ENCODE results near the gene GCN1.

GCN1 gene

DNA sequence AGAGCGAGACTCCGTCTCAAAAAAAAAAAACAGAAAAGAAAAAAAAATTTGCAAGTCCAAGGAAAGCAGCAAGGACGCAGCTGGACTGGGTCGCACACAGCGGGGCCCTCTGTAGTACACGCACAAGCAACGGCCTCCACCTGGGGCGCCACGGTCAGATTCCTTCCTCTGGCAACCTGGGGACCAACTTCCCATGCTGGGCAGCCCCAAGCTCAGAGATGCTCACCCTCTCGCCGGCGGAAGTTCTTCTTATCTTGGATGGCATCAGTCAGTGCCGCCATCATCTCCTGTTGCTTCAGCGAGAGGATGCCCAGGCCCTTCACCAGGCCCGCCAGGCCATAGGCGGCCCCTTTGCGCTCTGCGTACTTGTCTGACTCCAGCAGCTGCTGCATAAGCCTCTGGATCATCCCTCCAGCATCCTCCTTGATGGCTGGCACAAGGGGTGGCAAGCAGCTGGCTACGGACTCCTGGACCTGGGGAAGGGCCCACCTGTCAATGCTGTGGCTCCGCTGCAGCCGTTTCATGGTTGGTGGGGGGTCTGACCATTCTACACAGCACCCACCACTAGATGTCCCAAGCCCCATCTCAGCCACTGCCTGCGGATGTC, 43.5 kb downstream of the GCN1 start:
- no peak for DNase-seq (ENCODE audit: extremely low read depth in 1 of 2, low read depth in 1 of 2)

DNA sequence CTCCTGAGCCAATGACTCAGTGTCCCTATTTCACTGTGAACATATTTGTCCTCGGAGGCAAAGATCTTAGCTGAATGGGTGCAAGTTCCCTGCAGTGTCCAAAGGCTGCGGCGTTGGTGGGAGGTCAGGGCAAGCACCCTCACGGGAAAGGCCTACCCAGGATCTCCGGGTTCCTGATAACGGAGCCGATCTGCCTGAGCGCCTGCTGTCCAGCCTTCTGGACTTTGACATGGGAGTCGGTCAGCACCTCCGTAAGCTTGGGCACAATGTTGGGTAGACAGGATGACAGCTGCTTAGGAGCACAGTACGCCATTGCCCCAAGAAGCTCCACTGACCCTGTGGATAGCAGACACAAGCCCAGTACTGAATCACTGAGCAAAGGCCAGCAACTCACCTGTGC, 46.5 kb downstream of the GCN1 start:
- DNase-seq (ENCODE audit: extremely low read depth in 1 of 2, low read depth in 1 of 2), result no peak

DNA sequence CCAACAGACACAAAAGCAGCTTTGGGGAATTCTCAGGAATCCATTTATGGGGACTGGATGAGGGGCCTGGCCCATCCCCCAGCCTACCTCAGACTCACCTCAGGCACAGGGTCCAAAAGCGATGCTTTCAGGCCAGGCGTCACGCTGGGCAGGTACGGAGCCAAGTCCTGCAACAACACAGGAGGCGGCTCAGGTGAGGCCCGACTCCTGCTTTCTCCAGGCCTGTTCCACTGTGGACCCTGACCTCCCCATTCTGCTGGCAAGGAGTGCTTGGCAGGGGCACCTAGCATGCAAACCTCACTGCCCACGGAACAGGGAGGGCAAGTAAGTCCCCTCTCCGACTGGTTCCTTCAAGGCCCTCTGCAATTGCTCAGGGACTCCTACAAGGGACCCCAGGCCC, 49.4 kb downstream of the GCN1 start:
- no peak for DNase-seq (ENCODE audit: extremely low read depth in 1 of 2, low read depth in 1 of 2)

- no peak for DNase-seq (ENCODE audit: extremely low read depth in 1 of 2, low read depth in 1 of 2)
Observed at GRCh38 chr12:120144215-120144614, 50.3 kb downstream of the GCN1 start.

- DNase-seq (ENCODE audit: extremely low read depth in 1 of 2, low read depth in 1 of 2), result no peak
Observed at GRCh38 chr12:120142231-120142877, 52.2 kb downstream of the GCN1 start.

GRCh38 chr12:120141336-120141735, 53.2 kb downstream of the GCN1 start:
- DNase-seq (ENCODE audit: extremely low read depth in 1 of 2, low read depth in 1 of 2), result no peak

DNA sequence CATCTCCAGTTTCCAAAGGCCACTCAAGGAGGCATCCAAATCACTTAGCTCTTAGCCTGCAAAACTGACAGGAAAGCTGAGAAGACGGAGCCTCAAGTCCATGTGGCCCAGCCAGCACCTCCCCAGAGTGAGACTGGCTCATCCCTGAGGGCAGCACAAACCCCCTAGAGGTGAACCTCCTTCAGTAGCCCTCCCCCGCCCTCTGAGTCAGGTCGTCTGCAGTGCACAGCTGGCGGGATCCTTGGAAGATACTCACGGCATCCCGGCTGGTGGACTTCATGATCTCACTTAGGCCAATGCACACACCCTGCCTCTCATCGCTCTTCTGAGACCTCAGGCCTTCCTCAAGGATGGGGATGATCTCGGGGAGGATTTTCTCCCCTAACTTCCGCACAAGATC, 53.9 kb downstream of the GCN1 start:
- DNase-seq (ENCODE audit: extremely low read depth in 1 of 2, low read depth in 1 of 2), result no peak

DNA sequence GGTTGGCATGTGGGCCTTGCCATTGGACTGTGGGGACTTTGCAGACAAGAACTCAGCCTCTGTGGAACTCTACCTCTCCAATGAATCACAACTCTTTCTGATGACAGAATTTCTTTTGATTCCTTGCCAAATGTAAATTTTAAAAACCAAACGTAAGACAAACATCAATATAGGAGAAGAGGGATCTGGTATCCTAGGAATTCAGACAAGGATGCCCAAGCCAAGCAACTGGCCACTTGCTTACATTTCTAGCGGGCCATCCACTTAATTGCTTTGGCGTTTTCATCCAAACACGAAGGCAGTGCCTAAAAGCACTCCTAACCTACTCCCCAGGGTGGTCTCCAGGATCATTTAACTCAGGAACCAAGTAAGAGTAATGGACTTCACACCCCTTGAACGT, 54.6 kb downstream of the GCN1 start:
- DNase-seq (ENCODE audit: extremely low read depth in 1 of 2, low read depth in 1 of 2), result no peak

- no peak for DNase-seq (ENCODE audit: extremely low read depth in 1 of 2, low read depth in 1 of 2)
Observed at GRCh38 chr12:120138366-120138765, 56.1 kb downstream of the GCN1 start.

DNA sequence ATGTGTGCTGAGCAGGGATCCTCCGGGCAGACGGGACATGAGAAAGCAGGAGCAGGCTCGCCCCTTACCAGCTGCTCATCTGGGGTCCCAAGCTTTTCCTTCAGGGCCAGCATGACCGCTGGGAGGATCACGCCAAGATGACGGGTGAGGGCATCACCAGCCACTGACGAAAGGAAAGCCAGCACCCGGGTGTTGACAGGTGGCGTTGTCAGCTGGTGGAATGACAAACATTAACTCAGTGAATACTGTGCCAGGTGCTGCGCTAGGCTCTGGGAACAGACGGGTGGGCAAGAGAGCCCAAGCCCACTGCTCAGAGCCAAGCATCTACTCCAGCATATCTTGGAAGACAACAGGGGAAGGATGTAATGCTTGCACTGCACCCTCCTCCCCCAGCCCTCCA, 56.7 kb downstream of the GCN1 start:
- DNase-seq (ENCODE audit: extremely low read depth in 1 of 2, low read depth in 1 of 2), result no peak

- no peak for DNase-seq (ENCODE audit: extremely low read depth in 1 of 2, low read depth in 1 of 2)
Observed at GRCh38 chr12:120136093-120136770, 58.3 kb downstream of the GCN1 start.

GRCh38 chr12:120134307-120134980, 60.1 kb downstream of the GCN1 start:
- DNase-seq (ENCODE audit: extremely low read depth in 1 of 2, low read depth in 1 of 2), result no peak

DNA sequence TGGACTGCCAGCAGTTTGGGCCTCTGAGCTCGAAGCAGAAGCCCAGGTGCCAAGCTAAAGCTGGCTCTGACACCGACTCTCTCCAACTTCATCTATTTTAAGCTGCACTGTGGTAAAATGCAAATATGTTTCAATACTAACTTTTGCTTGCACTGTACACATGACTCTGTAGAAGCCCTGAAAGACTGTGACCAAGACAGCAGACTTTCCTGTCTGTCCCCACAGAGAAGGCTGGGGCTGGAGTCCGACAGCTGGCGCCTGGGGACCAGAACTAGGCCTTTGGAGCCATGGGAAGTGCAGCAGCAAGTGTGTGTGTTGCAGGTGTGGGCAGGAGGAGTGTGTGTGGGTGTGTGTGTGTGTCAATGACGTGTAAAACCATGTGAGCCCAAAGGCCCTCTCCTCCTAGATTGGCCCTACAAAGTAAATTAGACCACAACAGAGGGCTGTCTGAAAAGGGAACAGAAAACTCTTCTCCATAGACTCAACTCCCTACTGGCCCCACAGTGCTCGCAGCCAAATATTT, 61.6 kb downstream of the GCN1 start:
- no peak for DNase-seq (ENCODE audit: extremely low read depth in 1 of 2, low read depth in 1 of 2)

- no peak for DNase-seq (ENCODE audit: extremely low read depth in 1 of 2, low read depth in 1 of 2)
Observed at GRCh38 chr12:120132054-120132836, 62.3 kb downstream of the GCN1 start.

- no peak for DNase-seq (ENCODE audit: extremely low read depth in 1 of 2, low read depth in 1 of 2)
Observed at GRCh38 chr12:120131116-120131515, 63.4 kb downstream of the GCN1 start.

- no peak for DNase-seq (ENCODE audit: extremely low read depth in 1 of 2, low read depth in 1 of 2)
Observed at GRCh38 chr12:120130011-120130410, 64.5 kb downstream of the GCN1 start.

DNA sequence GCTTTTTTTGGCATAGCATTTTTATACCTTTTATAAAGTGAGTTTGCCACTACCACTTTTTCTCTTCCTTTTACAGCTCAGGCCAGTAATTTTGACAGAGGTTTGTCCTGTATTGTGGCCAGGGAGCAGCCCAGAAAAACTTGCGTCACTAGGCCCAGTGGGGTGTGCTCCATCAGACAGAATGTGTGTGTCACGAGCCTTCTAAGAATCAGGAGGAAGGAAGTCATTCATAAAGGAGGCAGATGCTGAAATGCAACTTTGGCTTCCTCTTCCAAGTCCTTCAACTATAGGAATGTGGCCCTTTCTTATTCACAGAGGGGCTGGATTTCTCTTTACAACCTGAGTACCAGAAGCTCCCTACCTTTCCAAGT, 67.9 kb downstream of the GCN1 start:
- DNase-seq (ENCODE audit: extremely low read depth in 1 of 2, low read depth in 1 of 2), result no peak

DNA sequence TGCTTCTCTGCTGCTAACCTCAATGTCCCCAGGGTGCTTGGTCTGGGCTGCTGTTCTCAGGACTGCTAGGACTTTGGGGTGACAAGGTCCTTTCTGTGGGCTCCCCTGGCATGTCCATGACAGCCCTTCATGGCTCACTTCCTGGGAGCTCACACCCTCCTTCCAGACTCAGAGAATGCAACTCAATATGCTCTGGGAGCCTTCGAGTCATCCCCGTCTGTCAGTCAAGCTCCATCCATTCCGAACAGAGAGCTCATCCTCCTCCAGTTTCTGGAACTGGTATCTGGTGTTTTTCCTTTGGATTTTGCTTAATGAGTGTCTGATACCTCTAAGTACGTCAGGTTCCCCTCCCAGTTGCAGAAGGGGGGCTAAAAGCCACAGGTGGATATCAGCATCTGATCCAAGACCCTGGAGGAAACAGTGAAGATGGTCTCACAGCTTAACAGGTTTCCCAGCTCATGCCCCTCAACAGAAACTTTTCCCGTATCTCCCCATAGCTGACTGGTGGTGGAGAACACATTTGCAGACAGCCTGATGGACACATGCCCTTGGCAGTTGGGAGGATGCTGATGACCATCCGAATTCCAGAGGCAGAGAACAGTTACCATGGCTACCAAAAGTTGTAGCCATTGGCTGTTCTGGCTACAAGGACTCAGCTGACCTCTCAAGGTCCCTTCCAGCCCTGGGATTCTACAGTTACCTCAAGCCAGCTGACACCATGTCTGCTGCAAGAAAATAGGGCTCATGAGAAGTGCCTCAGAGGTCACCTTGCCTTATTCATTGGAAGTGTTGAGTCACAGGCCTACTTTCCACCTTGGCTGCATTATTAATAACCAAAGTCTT, 68.5 kb downstream of the GCN1 start:
- DNase-seq (ENCODE audit: extremely low read depth in 1 of 2, low read depth in 1 of 2), result no peak

GRCh38 chr12:120125029-120125428, 69.5 kb downstream of the GCN1 start:
- DNase-seq (ENCODE audit: extremely low read depth in 1 of 2, low read depth in 1 of 2), result no peak

DNA sequence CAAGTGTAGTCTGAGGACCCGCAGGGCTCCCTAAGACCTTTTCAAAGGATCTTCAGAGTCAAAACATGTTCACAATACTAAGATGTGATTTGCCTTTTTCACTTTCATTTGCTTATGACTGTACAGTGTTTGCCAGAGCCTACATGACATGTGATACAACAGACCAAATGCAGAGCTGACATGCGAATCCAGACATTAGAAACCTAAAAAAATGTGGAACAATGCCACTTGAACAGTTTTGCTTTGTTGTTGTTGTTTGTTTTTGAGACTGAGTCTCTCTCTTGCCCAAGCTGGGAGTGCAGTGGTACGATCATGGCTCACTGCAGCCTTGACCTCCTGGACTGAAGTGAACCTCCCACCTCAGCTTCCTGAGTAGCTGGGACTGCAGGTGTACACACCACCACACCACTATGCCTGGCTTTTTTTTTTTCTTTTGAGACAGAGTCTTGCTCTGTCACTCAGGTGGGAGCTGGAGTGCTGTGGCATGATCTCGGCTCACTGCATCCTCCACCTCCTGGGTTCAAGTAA, 72.7 kb downstream of the GCN1 start:
- DNase-seq (ENCODE audit: extremely low read depth in 1 of 2, low read depth in 1 of 2), result no peak
